GM20000 (cell line): ENCODE results near the gene KIF21B.

Experiments used
- DNase-seq: peaks from one replicate; pipeline ENCODE4 v3.0.0; 2012; ENCODE audit warnings: low spot score
- CTCF ChIP-seq: IDR thresholded peaks from 2 replicates; pipeline ENCODE4 v1.5.1; 2012; ENCODE audit warnings: mild to moderate bottlenecking, control low read depth; ENCODE audit errors: extremely low read depth, missing control alignments

Gene KIF21B

GRCh38 chr1:201013991-201014815 is 9.3 kb downstream of the KIF21B start:
- no peak for TF ChIP-seq CTCF
- DNase-seq = no peak

- DNase-seq = no peak
- TF ChIP-seq CTCF = no peak
Observed at GRCh38 chr1:201013031-201013485, 10.5 kb downstream of the KIF21B start.

- TF ChIP-seq CTCF = no peak
- DNase-seq = no peak
Observed at GRCh38 chr1:201011616-201012015, 11.9 kb downstream of the KIF21B start.

- TF ChIP-seq CTCF = no peak
- no peak for DNase-seq
Observed at GRCh38 chr1:201009962-201010645, 13.4 kb downstream of the KIF21B start.

DNA sequence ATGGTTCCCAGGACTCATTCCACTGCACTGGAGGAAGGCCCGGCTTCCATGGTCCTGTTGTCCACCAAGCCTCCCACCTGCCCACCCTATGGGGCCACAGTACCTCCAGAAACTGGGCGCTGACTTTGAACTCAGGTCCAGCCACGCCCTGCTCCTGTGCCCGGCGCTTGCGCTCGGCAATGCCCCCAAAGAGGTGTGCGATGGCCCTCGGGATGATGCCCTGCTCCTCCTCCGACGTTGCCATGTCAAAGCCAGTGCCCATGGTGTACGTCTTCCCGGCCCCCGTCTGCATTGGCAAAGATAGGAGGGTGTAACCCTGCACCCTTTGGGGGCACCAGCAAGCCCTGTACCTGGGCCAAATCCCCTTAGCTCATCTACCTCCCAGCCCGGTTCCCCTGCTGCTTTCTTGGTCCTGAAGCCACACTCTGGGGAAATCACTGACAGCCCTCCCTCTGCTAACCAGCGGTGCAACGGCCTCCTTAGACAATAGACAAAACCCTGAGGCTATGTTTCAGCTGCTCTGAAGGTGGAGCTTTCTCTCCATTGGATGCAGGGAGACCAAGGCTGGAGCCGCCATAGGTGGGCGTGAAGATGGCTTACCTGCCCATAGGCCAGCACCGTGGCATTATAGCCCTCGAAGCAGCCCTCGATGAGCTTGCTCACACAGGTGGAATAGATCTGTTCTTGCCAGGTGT is 14.7 kb downstream of the KIF21B start:
- TF ChIP-seq CTCF = no peak
- no peak for DNase-seq

GRCh38 chr1:201007481-201007880 is 16.0 kb downstream of the KIF21B start:
- DNase-seq = no peak
- no peak for TF ChIP-seq CTCF

GRCh38 chr1:201006450-201006849 is 17.1 kb downstream of the KIF21B start:
- no peak for DNase-seq

More at GRCh38 chr1:201006450-201006849, 17.1 kb downstream of the KIF21B start:
- no peak for TF ChIP-seq CTCF
